ENCODE measurements around the gene GATA5. TPM values are rescaled to one million over a fixed set of nuclear protein-coding genes. Genes with fewer than 3 reads are reported as not detected.

GATA5 gene
- total RNA-seq, 1 donor from 2014 or later, result not detected

DNA sequence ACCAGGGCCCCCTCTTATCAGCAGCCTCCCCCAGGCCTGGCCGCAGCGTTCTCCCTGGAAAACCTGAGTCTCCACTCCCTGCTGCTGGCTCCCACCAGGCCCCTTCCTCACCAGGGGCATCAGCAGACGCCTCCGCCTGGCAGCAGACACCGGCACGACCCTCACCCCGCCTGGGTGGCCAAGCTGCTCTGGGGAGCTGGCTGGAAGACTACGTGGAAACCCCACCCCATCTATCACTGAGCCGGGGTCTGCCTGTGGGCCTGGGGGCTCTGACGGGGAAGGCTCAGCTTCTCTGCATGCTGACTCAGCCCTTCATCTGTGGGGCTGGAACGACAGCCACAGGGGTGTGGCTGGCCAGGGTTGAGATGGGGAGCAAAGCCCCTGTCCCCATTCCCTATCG, 29.3 kb downstream of the GATA5 start:
- no peak overlapping the region for H3K27ac ChIP-seq (ENCODE audit: low read depth, low read length)
- no peaks in the 10 kb centered on the region for H4K20me1 ChIP-seq (ENCODE audit: insufficient read depth, low read length)
- DNase-seq (ENCODE audit: low read depth) (no peak), FAIRE-seq (no peak)
- Mint-ChIP-seq H3K27me3 (ENCODE audit: low read depth, unreplicated experiment) (peaks cover 61% of the 10 kb centered on the region), H3K4me1 (ENCODE audit: low read depth, unreplicated experiment) (no peaks in the 10 kb centered on the region), H3K9me3 (ENCODE audit: unreplicated experiment) (peaks cover 3% of the 10 kb centered on the region), H3K36me3 (ENCODE audit: low read depth, unreplicated experiment) (no peaks in the 10 kb centered on the region), H3K4me3 (ENCODE audit: unreplicated experiment) (no peak overlapping the region), H3K27ac (ENCODE audit: unreplicated experiment) (no peak overlapping the region)
- H3K9me3 ChIP-seq (ENCODE audit: insufficient read depth, low read depth, low read length), result no peaks in the 10 kb centered on the region
- H3K27me3 ChIP-seq (ENCODE audit: insufficient read depth, low read length), result peaks cover 9% of the 10 kb centered on the region
- no peak for TF ChIP-seq EZH2 (IDR thresholded peaks at IDR 0.05; ENCODE audit: insufficient read depth, low read length)
- TF ChIP-seq, protein P1, sequence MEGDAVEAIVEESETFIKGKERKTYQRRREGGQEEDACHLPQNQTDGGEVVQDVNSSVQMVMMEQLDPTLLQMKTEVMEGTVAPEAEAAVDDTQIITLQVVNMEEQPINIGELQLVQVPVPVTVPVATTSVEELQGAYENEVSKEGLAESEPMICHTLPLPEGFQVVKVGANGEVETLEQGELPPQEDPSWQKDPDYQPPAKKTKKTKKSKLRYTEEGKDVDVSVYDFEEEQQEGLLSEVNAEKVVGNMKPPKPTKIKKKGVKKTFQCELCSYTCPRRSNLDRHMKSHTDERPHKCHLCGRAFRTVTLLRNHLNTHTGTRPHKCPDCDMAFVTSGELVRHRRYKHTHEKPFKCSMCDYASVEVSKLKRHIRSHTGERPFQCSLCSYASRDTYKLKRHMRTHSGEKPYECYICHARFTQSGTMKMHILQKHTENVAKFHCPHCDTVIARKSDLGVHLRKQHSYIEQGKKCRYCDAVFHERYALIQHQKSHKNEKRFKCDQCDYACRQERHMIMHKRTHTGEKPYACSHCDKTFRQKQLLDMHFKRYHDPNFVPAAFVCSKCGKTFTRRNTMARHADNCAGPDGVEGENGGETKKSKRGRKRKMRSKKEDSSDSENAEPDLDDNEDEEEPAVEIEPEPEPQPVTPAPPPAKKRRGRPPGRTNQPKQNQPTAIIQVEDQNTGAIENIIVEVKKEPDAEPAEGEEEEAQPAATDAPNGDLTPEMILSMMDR (IDR thresholded peaks at IDR 0.05; ENCODE audit: insufficient read depth, low read depth, low read length), result no peak
- no peaks in the 10 kb centered on the region for H3K79me2 ChIP-seq (ENCODE audit: insufficient read depth, low read length)
- no peak overlapping the region for H3K4me3 ChIP-seq (ENCODE audit: insufficient read depth, low read depth, low read length)
- H3K9ac ChIP-seq (ENCODE audit: low read length), result no peak overlapping the region
- H3K36me3 ChIP-seq (ENCODE audit: insufficient read depth, low read length), result no peaks in the 10 kb centered on the region
- no peak overlapping the region for H3K4me2 ChIP-seq (ENCODE audit: low read length)
- no peak overlapping the region for H2AFZ ChIP-seq (ENCODE audit: low read depth, low read length)
- no peaks in the 10 kb centered on the region for H3K4me1 ChIP-seq (ENCODE audit: insufficient read depth, low read length)

DNA sequence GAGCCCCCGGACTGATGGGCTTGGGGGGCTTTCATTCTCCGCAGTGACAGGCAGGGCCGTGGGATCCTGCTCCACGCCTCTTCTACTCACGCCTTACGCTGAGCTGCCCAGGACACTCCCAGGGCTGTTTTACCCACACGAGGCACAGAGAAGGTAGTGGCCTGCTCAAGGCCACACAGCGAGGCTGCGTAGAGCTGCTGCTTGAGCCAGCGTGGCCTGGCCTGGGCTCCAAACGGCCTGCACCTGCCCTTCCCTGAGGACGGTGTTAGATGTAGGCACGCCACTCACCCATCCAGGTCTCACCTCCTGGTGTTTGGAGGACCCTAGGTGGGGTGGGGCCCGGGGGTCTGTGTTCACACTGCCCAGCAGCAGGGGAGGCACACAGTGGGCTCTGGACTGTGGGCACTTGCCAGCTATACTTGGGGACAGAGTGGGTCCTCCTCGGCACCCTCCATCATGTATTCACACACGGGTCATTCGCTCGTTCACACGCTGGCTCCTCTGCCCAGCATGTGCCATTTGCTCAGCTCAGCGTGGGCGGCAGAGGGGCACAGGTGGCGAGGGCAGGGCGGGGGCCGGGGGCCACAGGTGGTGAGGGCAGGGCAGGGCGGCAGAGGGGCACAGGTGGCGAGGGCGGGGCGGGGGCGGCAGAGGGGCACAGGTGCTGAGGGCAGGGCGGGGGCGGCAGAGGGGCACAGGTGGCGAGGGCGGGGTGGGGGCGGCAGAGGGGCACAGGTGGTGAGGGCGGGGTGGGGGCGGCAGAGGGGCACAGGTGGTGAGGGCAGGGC, 30.0 kb downstream of the GATA5 start:
- Histone ChIP-seq H4K20me1 (ENCODE audit: insufficient read depth, low read length) (no peaks in the 10 kb centered on the region), H3K79me2 (ENCODE audit: insufficient read depth, low read length) (no peaks in the 10 kb centered on the region), H3K4me1 (ENCODE audit: insufficient read depth, low read length) (no peaks in the 10 kb centered on the region), H3K4me3 (ENCODE audit: insufficient read depth, low read depth, low read length) (no peak overlapping the region), H3K27ac (ENCODE audit: low read depth, low read length) (no peak overlapping the region), H3K9me3 (ENCODE audit: insufficient read depth, low read depth, low read length) (no peaks in the 10 kb centered on the region), H3K36me3 (ENCODE audit: insufficient read depth, low read length) (no peaks in the 10 kb centered on the region), H3K9ac (ENCODE audit: low read length) (no peak overlapping the region), H2AFZ (ENCODE audit: low read depth, low read length) (no peak overlapping the region), H3K4me2 (ENCODE audit: low read length) (no peak overlapping the region), H3K27me3 (ENCODE audit: insufficient read depth, low read length) (peaks cover 9% of the 10 kb centered on the region)
- no peaks in the 10 kb centered on the region for H3K4me1 Mint-ChIP-seq (ENCODE audit: low read depth, unreplicated experiment)
- no peaks in the 10 kb centered on the region for H3K36me3 Mint-ChIP-seq (ENCODE audit: low read depth, unreplicated experiment)
- peaks cover 65% of the 10 kb centered on the region for H3K27me3 Mint-ChIP-seq (ENCODE audit: low read depth, unreplicated experiment)
- no peak overlapping the region for H3K27ac Mint-ChIP-seq (ENCODE audit: unreplicated experiment)
- TF ChIP-seq, protein P1 (IDR thresholded peaks at IDR 0.05; ENCODE audit: insufficient read depth, low read depth, low read length), result no peak
- no peak for TF ChIP-seq EZH2 (IDR thresholded peaks at IDR 0.05; ENCODE audit: insufficient read depth, low read length)
- peaks cover 3% of the 10 kb centered on the region for H3K9me3 Mint-ChIP-seq (ENCODE audit: unreplicated experiment)
- FAIRE-seq, result no peak
- DNase-seq (ENCODE audit: low read depth), result no peak
- no peak overlapping the region for H3K4me3 Mint-ChIP-seq (ENCODE audit: unreplicated experiment)

DNA sequence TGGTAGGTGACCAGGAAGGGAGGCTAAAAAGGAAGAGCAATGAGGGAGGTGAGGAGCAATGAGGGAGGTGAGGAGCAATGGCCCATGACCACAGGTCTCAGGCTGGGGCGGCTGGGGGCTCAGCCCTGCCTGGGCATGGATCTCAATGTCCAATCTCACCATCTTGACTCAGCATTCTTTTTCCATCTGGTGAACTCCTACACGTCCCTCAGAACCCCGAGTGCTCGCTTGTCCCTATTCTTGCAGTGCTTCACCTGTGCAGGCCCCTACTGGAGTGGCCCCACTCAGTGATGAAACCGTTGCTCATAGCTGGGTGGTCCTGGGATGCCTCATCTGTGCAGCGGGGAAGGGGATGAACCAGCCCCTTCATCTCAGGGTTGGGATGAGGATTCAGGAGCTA, 31.5 kb downstream of the GATA5 start:
- H3K27ac Mint-ChIP-seq (ENCODE audit: unreplicated experiment), result no peak overlapping the region
- peaks cover 73% of the 10 kb centered on the region for H3K27me3 Mint-ChIP-seq (ENCODE audit: low read depth, unreplicated experiment)
- Histone ChIP-seq H3K36me3 (ENCODE audit: insufficient read depth, low read length) (no peaks in the 10 kb centered on the region), H3K4me3 (ENCODE audit: insufficient read depth, low read depth, low read length) (no peak overlapping the region), H3K27me3 (ENCODE audit: insufficient read depth, low read length) (peaks cover 12% of the 10 kb centered on the region), H3K27ac (ENCODE audit: low read depth, low read length) (no peak overlapping the region), H3K9ac (ENCODE audit: low read length) (no peak overlapping the region), H2AFZ (ENCODE audit: low read depth, low read length) (no peak overlapping the region), H3K4me2 (ENCODE audit: low read length) (no peak overlapping the region), H3K9me3 (ENCODE audit: insufficient read depth, low read depth, low read length) (no peaks in the 10 kb centered on the region), H4K20me1 (ENCODE audit: insufficient read depth, low read length) (no peaks in the 10 kb centered on the region), H3K4me1 (ENCODE audit: insufficient read depth, low read length) (no peaks in the 10 kb centered on the region), H3K79me2 (ENCODE audit: insufficient read depth, low read length) (no peaks in the 10 kb centered on the region)
- no peak overlapping the region for H3K4me3 Mint-ChIP-seq (ENCODE audit: unreplicated experiment)
- no peak for DNase-seq (ENCODE audit: low read depth)
- no peaks in the 10 kb centered on the region for H3K4me1 Mint-ChIP-seq (ENCODE audit: low read depth, unreplicated experiment)
- TF ChIP-seq EZH2 (IDR thresholded peaks at IDR 0.05; ENCODE audit: insufficient read depth, low read length), result no peak
- H3K9me3 Mint-ChIP-seq (ENCODE audit: unreplicated experiment), result peaks cover 3% of the 10 kb centered on the region
- FAIRE-seq, result no peak
- H3K36me3 Mint-ChIP-seq (ENCODE audit: low read depth, unreplicated experiment), result no peaks in the 10 kb centered on the region
